Dedifferentiated amniotic fluid mesenchymal stem cell (primary cell): Measurements from ENCODE around the gene LPCAT3.

Experiments used
- DNase-seq: peaks from one replicate; pipeline ENCODE4 v3.0.0-alpha.2; 2016; ENCODE audit errors: extremely low spot score

Gene LPCAT3

DNA sequence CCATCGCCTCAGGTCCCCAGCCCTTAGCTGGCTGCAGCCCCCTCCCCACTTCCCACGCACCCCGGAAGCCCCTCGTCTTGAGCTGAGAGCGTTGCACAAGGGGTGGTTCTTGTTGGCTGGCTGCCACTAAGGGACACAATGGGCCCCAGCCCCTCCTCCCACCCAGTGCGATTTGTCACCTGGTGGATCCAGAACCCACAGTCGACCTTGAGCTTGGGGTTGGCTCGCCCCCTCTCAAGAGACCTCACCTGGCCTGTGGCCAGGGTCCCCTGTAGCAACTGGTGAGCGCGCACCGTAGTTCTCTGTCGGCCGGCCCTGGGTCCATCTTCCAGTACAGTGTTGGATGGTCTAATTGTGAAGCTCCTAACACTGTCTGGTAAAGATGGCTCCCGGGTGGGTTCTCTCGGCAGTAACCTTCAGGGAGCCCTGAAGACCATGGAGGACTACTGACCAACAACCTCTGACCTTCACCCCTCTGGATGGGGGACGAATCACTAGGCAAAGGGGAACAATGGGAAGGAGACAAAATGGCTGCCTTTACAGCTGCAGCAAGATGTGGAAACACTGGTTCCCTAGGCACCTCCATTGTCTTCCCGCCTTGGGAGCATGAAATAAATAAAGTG is 54.4 kb downstream of the LPCAT3 start:
- DNase-seq: no peak

- no peak for DNase-seq
These were observed 55.1 kb downstream of the LPCAT3 start for GRCh38 chr12:6963016-6963731.

- DNase-seq: no peak
These were observed 55.8 kb downstream of the LPCAT3 start for GRCh38 chr12:6962285-6963015.

DNA sequence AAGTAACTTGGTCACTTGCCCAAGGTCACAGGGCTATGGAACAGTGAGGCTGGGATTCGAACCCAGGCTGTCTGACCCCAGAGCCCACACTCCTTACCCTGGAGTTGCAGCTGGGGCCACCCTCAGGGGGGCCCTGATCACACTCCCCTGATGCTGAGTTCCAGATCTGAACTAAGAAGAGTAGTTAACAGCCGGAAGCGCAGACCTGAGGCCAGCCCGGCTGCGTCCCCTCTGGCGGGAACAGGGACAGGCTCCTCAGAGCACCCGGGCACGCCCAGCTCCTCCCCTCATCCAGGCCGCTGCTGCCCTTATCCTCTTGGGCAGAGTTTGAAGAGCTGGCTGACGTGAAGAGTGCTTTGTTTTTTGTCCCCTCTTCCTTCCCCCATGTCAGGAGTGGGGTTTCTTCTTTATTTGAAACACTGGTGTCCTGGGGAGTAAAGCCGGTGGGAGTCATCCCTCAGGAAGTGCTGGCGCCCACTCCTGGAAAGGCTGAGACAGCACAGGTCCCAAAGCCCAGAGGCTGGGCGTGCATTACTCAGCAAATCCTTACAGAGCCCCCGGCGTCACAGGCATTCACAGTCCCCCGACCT is 56.5 kb downstream of the LPCAT3 start:
- DNase-seq: peak; percentile 36

- DNase-seq: no peak
These were observed 57.0 kb downstream of the LPCAT3 start for GRCh38 chr12:6961278-6961694.

GRCh38 chr12:6960593-6961277 is 57.5 kb downstream of the LPCAT3 start:
- no peak for DNase-seq

- no peak for DNase-seq
These were observed 58.3 kb downstream of the LPCAT3 start for GRCh38 chr12:6959805-6960592.

- no peak for DNase-seq
These were observed 59.0 kb downstream of the LPCAT3 start for GRCh38 chr12:6959058-6959804.

DNA sequence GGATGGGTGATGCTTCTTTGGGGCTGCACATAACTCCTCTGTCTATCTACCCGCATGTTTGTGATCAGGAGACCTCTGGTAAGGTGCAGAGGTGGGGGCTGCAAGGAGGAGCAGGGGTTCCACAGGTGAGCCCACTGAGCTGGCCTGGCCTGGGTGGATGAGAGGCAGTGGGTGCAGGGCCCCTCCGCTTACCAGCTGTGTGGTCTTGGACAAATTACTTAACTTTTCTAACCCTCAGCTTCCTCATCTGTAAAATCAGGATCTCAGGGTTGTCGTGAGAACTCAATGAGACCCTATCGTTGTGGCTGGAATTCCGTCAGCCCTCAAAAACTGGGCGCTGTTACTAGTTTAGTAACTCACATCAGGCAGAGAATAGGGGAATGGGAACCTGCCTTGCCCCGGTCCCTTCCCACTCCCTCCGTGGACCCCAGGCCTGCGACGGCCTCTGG is 59.6 kb downstream of the LPCAT3 start:
- no peak for DNase-seq

DNA sequence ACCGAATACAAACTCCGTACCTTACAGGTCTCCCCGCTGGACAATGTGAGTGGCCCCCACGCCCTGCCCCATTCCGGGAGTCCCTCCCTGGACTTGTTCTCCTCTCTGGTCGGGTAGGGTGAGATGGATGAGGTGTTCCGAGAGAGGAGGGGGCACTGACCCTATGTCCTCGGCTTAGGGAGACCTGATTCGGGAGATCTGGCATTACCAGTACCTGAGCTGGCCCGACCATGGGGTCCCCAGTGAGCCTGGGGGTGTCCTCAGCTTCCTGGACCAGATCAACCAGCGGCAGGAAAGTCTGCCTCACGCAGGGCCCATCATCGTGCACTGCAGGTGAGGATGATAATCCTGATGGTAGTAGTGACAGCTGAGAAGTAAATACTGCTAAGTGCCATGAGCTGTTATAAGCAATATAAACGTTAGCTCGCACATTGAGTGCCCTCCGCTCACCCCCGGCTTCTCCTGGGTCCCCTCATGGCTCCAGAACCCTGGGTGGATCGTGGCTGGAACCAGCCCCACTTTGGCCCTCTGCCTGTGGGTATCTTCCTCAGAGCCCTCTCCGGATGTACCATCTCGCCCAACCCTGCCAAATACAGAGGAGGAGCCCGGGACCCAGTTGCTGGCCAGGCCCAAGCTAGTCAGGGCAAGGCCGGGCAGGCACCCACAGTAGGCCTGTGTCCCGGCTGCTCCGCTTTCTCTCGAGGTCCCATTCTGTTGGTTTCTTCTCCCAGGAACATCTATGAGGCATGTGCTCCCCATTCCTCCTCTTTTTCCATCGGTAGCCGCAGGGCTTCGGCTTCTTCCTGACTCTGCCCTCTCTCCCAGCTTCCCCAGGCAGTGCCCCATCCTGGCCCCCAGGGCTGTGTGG is 60.3 kb downstream of the LPCAT3 start:
- no peak for DNase-seq

- no peak for DNase-seq
These were observed 61.0 kb downstream of the LPCAT3 start for GRCh38 chr12:6957151-6957701.

DNA sequence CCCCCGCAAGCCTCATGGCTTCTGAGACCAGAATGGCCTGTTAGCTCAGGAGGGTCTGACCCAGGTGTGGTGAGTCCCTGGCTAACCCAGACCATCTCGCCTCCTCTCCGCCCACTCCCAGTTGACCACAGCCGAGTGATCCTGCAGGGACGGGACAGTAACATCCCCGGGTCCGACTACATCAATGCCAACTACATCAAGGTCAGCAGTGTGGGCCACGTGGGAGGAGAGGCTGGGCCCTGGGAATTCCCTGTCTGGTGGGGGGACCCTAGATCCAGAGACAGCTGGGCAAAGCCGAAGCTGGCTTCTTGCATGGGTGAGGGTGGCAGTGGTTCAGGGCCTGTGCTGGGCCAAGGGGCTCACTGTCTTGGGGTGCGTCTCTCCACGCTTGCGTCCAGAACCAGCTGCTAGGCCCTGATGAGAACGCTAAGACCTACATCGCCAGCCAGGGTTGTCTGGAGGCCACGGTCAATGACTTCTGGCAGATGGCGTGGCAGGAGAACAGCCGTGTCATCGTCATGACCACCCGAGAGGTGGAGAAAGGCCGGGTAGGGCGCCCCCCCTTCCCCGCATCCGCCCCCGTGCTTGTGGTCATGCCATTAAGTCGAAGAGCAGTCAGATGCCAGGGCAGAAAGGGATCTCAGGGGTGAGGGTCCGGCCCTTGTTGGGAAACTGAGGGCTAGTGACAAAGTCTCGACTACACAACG is 62.1 kb downstream of the LPCAT3 start:
- DNase-seq: no peak

GRCh38 chr12:6955108-6956020 is 62.9 kb downstream of the LPCAT3 start:
- DNase-seq: no peak

DNA sequence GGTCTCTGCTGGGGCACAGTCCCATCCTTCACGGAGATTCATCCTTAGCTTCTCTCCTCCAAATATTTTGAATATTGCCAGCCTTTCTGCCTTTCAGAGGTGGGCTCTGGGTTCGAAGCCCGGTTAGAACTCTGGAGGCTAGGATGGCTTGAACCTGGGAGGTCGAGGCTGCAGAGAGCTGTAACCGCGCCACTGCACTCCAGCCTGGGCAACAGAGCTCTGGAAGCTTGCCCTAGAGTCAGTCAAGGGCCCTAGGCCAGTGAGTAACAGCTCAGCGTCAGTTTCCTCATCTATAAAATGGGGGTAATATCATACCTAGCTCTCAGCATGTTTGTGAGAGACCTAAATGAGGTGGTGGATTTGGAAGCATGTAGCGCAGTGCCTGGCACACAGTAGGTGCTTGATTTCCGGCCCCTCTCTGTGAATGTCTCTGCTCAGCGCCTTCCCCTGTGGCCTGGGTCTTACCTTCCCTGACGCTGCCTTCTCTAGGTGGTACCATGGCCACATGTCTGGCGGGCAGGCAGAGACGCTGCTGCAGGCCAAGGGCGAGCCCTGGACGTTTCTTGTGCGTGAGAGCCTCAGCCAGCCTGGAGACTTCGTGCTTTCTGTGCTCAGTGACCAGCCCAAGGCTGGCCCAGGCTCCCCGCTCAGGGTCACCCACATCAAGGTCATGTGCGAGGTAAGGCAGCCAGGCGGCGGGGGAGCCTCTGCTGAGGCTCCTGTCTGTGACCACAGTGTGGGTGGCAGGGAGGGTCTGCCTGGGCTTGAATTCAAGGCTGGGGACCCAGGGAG is 63.8 kb downstream of the LPCAT3 start:
- DNase-seq: no peak

GRCh38 chr12:6953442-6954315 is 64.6 kb downstream of the LPCAT3 start:
- DNase-seq: no peak
